CMK (cell line): ENCODE data around the gene LTO1.

Experiments
- DNase-seq: peaks from one replicate; pipeline ENCODE4 v3.0.0-alpha.2; 2010; ENCODE audit warnings: low read depth

The LTO1 gene

GRCh38 chr11:69677749-69678148, 2.6 kb upstream of the LTO1 start:
- no peak for DNase-seq

GRCh38 chr11:69674267-69674885, 777 bp downstream of the LTO1 start:
- DNase-seq = peak; percentile 30

- DNase-seq = no peak
These were observed 3.3 kb downstream of the LTO1 start for GRCh38 chr11:69671734-69672465.

GRCh38 chr11:69670158-69670845, 4.9 kb downstream of the LTO1 start:
- peak; percentile 54 for DNase-seq

GRCh38 chr11:69669486-69669885, 5.7 kb downstream of the LTO1 start:
- DNase-seq = no peak

- DNase-seq = no peak
These were observed 7.2 kb downstream of the LTO1 start for GRCh38 chr11:69667619-69668604.

- no peak for DNase-seq
These were observed 8.2 kb downstream of the LTO1 start for GRCh38 chr11:69666752-69667536.

- no peak for DNase-seq
These were observed 8.9 kb downstream of the LTO1 start for GRCh38 chr11:69666261-69666660.

GRCh38 chr11:69665669-69666068, 9.5 kb downstream of the LTO1 start:
- no peak for DNase-seq

GRCh38 chr11:69664901-69665300, 10.3 kb downstream of the LTO1 start:
- DNase-seq = no peak

- no peak for DNase-seq
These were observed 10.9 kb downstream of the LTO1 start for GRCh38 chr11:69664103-69664775.

- no peak for DNase-seq
These were observed 11.8 kb downstream of the LTO1 start for GRCh38 chr11:69663326-69663725.

- no peak for DNase-seq
These were observed 12.3 kb downstream of the LTO1 start for GRCh38 chr11:69662806-69663205.

GRCh38 chr11:69662021-69662698, 13.0 kb downstream of the LTO1 start:
- no peak for DNase-seq

GRCh38 chr11:69661413-69661715, 13.8 kb downstream of the LTO1 start:
- no peak for DNase-seq

- no peak for DNase-seq
These were observed 15.1 kb downstream of the LTO1 start for GRCh38 chr11:69660001-69660500.

GRCh38 chr11:69659591-69659990, 15.6 kb downstream of the LTO1 start:
- DNase-seq = no peak

- no peak for DNase-seq
These were observed 16.3 kb downstream of the LTO1 start for GRCh38 chr11:69658626-69659450.
